T47D (cell line): Measurements from ENCODE around the gene LEO1.

Experiments used
- DNase-seq, 2 experiments: peaks; one replicate each; pipeline versions ENCODE4 v3.0.0 to v3.0.0-alpha.2; 2011 to 2012; ENCODE audit warnings: low read depth in 1 of 2, low spot score in 1 of 2
- JUND ChIP-seq: IDR thresholded peaks from 2 replicates; pipeline ENCODE4 v1.6.1; 2012; ENCODE audit warnings: low read depth
- in situ Hi-C: cut with HindIII; loops from 2 replicates; pipeline ENCODE4 v1.10.0; 2016; ENCODE audit warnings: low sequenced_read_pairs, low pct_unique_long_range_greater_than_20kb

LEO1 gene

GRCh38 chr15:51982013-51982769, 10.6 kb upstream of the LEO1 start:
- in situ Hi-C loops, result no loop called here
- DNase-seq, result peak; percentile 21 to 72
- no peak for TF ChIP-seq JUND

DNA sequence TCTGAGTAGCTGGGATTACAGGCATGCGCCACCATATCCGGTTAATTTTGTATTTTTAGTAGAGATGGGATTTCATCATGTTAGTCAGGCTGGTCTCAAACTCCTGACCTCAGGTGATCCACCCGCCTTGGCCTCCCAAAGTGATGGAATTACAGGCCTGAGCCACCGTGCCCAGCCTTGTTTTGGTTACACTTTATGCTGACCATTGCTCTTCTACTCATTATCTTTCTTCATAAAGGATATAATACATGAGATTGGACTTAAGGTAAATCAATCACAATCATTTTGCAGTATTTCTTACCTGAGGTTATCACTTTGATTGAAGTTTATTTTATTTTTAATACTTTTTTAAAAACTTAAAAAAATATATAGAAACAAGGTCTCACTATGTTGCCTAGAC, 2.2 kb upstream of the LEO1 start:
- TF ChIP-seq JUND, result no peak
- DNase-seq, result no peak
- in situ Hi-C loops, result no loop called here

- in situ Hi-C loops, result no loop called here
- no peak for TF ChIP-seq JUND
- no peak for DNase-seq
Observed at GRCh38 chr15:51973220-51973619, 1.6 kb upstream of the LEO1 start.

DNA sequence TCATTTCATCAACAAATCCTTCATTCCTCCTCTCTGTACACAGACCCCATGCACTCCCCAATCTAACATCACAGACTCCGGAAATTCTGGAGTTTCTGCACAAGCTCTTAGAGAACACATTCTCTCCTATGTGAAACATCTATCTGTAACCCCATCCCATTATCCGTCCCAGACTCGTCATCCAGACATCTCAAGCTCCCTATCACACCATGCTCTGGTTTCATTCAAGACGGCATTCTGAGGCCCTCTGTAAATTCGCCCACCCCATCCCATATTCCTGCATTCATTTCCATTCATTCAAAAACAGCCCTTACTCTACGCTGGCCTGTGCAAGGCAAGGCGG, 575 bp downstream of the LEO1 start:
- no peak for DNase-seq
- in situ Hi-C loops, result no loop called here
- TF ChIP-seq JUND, result no peak

GRCh38 chr15:51970132-51970817, 1.3 kb downstream of the LEO1 start:
- in situ Hi-C loops, result no loop called here
- DNase-seq, result peak in 1 of 2 experiments; percentile 23
- no peak for TF ChIP-seq JUND

DNA sequence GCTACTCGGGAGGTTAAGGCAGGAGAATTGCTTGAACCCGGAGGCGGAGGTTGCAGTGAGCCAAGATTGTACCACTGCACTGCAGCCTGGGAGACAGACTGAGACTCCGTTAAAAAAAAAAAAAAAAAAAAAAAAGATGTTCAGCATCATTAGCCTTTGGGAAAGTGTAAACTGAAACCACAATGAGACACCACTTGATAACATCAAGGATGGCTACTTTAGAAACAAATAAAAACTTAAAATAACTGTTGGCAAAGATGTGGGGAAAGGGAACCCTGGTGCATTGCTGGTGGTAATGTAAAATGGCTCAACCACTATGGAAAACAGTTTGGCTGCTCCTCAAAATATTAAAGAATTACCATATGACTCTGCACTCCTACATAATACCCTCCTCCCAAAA, 1.9 kb downstream of the LEO1 start:
- TF ChIP-seq JUND, result no peak
- in situ Hi-C loops, result no loop called here
- DNase-seq, result peak in 1 of 2 experiments; percentile 17

- DNase-seq, result no peak
- in situ Hi-C loops, result no loop called here
- TF ChIP-seq JUND, result no peak
Observed at GRCh38 chr15:51967583-51967982, 4.0 kb downstream of the LEO1 start.

DNA sequence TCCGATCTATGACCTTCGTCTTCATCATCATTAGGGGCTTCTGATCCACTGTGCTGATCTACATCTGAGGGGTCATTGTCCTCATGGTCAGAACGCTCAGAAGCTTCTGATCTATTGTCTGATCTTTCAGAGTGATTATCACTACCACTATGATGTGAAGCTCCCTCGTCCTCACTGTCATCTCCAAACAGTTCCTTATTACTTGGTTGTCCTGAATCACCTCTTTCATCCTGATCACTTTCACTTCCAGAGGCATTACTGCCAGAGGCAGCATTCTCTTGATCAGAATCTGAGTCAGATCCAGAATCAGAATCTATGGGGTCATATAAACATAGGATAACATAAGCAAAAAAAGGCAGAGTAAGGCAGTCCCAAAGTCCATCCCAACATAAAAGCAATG, 5.4 kb downstream of the LEO1 start:
- in situ Hi-C loops, result no loop called here
- TF ChIP-seq JUND, result no peak
- DNase-seq, result no peak

- TF ChIP-seq JUND, result no peak
- DNase-seq, result no peak
- in situ Hi-C loops, result no loop called here
Observed at GRCh38 chr15:51965691-51966090, 5.9 kb downstream of the LEO1 start.

DNA sequence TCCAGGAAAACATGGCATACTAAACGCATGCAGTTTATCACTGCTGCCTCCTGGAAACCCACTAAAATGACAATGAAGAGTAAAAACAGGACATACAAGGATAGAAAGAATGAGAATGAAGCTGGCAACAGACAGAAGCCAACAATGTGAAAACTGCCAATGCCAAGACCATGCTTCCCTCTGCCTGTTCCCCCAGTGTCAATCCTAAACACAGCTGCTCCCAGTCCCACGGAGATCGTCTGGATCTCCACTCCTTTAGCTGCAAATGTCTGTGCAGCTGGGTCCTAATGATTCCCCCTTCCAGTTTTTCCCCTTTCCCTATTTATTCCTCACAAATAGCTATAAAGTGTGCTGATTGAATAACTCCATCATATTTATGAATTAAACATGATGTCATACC, 16.1 kb downstream of the LEO1 start:
- no peak for TF ChIP-seq JUND
- in situ Hi-C loops, result no loop called here

GRCh38 chr15:51952805-51953204, 18.8 kb downstream of the LEO1 start:
- no peak for DNase-seq
- TF ChIP-seq JUND, result no peak
- in situ Hi-C loops, result no loop called here

More for the DNA sequence above, 16.1 kb downstream of the LEO1 start:
- DNase-seq, result no peak

DNA sequence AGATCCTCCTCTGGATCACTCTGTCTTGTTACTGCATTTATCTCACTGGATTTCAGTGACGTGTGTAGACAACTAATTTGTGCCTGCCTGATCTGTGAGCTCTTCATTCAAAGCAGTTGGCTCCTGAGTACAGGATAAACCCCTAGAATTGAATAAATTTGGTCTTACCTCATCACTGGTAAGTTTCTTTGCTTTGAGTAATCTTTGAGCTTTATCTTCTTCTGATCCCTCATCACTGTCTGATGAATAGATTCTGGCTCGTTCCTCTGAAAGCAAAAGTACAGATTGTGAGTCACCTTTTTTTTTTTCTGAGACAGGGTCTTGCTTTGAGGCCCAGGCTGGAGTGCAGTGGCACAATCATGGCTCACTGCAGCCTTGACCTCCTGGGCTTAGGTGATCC, 24.5 kb downstream of the LEO1 start:
- DNase-seq, result no peak
- no peak for TF ChIP-seq JUND
- in situ Hi-C loops, result no loop called here

- in situ Hi-C loops, result no loop called here
- no peak for TF ChIP-seq JUND
- DNase-seq, result no peak
Observed at GRCh38 chr15:51939216-51939615, 32.4 kb downstream of the LEO1 start.
